Smooth muscle cell (in vitro differentiated cells): ENCODE measurements around the gene GLI3. TPM values are rescaled to one million over a fixed set of nuclear protein-coding genes. Genes with fewer than 3 reads are reported as not detected.

Experiments
- DNase-seq: peaks from one replicate; lab custom pipeline; 2025; ENCODE audit not compliant: unreplicated experiment; lab: John Stamatoyannopoulos, UW
- H2AFZ ChIP-seq: fragments of 200-600 bp; sonication (generic); 2 replicates; pipeline ENCODE4 v1.6.0; 2016; ENCODE audit warnings: antibody characterized with exemption, low read depth, mild to moderate bottlenecking
- H3F3A ChIP-seq: fragments of 200-600 bp; sonication (generic); 2 replicates; pipeline ENCODE4 v1.6.0; 2017; ENCODE audit warnings: antibody characterized with exemption, low read depth
- H3K27ac ChIP-seq: fragments of 200-600 bp; sonication (generic); 2 replicates; pipeline ENCODE4 v1.5.1; 2016; ENCODE audit warnings: low read depth, mild to moderate bottlenecking
- H3K27me3 ChIP-seq: fragments of 200-600 bp; sonication (generic); 2 replicates; pipeline ENCODE4 v1.6.1; 2016; ENCODE audit warnings: low read depth, mild to moderate bottlenecking
- H3K36me3 ChIP-seq: fragments of 200-600 bp; sonication (generic); 2 replicates; pipeline ENCODE4 v1.5.1; 2016; ENCODE audit warnings: low read depth
- H3K4me1 ChIP-seq: fragments of 200-600 bp; sonication (generic); 2 replicates; pipeline ENCODE4 v1.5.1; 2016; ENCODE audit warnings: low read depth
- H3K4me2 ChIP-seq: fragments of 200-600 bp; sonication (generic); 2 replicates; pipeline ENCODE4 v1.6.0; 2016; ENCODE audit warnings: mild to moderate bottlenecking
- H3K4me3 ChIP-seq: fragments of 200-600 bp; sonication (generic); 2 replicates; pipeline ENCODE4 v1.5.1; 2016; ENCODE audit warnings: mild to moderate bottlenecking
- H3K79me2 ChIP-seq: fragments of 200-600 bp; sonication (generic); 2 replicates; pipeline ENCODE4 v1.6.0; 2016; ENCODE audit warnings: low read depth, mild to moderate bottlenecking
- H3K9ac ChIP-seq: fragments of 200-600 bp; sonication (generic); 2 replicates; pipeline ENCODE4 v1.6.0; 2016; ENCODE audit warnings: low read depth
- H3K9me3 ChIP-seq: fragments of 200-600 bp; sonication (generic); replicated peaks from 2 replicates; pipeline ENCODE4 v1.5.1; 2016; ENCODE audit warnings: low read depth
- H4K20me1 ChIP-seq: fragments of 200-600 bp; sonication (generic); 2 replicates; pipeline ENCODE4 v1.6.0; 2016; ENCODE audit warnings: low read depth
- CTCF ChIP-seq: fragments of 200-600 bp; sonication (generic); IDR thresholded peaks from 2 replicates; pipeline ENCODE4 v1.5.1; 2017; ENCODE audit warnings: borderline replicate concordance, mild to moderate bottlenecking, antibody characterized with exemption; ENCODE audit not compliant: insufficient read depth, poor library complexity, severe bottlenecking
- WGBS: methylation state at CpG from one replicate; pipeline ENCODE4 v1.1.7; 2016; ENCODE audit warnings: low lambda C conversion rate; 5-methylcytosine and 5-hydroxymethylcytosine counted together
- polyA plus RNA-seq: library from polyadenylated mRNA; unstranded; fragments of >200 nt; fragmentation: Nextera tagmentation; extraction: Ambion mirVana; gene quantifications from 2 replicates; pipeline ENCODE4 v1.2.1, GENCODE V29; 2016
- total RNA-seq: library from RNA; depleted of rRNA; stranded (reverse); fragments of >200 nt; gene quantifications from 2 replicates; pipeline ENCODE4 v1.2.3, GENCODE V29; 2014

The GLI3 gene
- total and polyA plus RNA-seq, 2 experiments from 2014 or later: 31.1 to 70.4 TPM

GRCh38 chr7:42139751-42140150 lies 97.3 kb downstream of the GLI3 start:
- Histone ChIP-seq H3K4me3 (no peak overlapping the region), H3F3A (peaks cover 15% of the 10 kb centered on the region)
- 95% methylated on average over 4 of the region's 4 CpGs for WGBS

GRCh38 chr7:42138691-42139090 lies 98.3 kb downstream of the GLI3 start:
- Histone ChIP-seq H3K79me2 (peaks cover 81% of the 10 kb centered on the region), H3K4me3 (no peak overlapping the region), H2AFZ (no peak overlapping the region), H3K27me3 (no peaks in the 10 kb centered on the region), H3K27ac (no peak overlapping the region), H4K20me1 (peaks cover 100% of the 10 kb centered on the region), H3F3A (peaks cover 9% of the 10 kb centered on the region), H3K4me1 (peaks cover 32% of the 10 kb centered on the region), H3K9me3 (no peaks in the 10 kb centered on the region), H3K9ac (no peak overlapping the region), H3K36me3 (no peaks in the 10 kb centered on the region), H3K4me2 (no peak overlapping the region)
- TF ChIP-seq CTCF: no peak
- 85% methylated on average over 6 of the region's 6 CpGs for WGBS
- DNase-seq: no peak

More at GRCh38 chr7:42139751-42140150, 97.3 kb downstream of the GLI3 start:
- no peak for TF ChIP-seq CTCF
- peaks cover 100% of the 10 kb centered on the region for H4K20me1 ChIP-seq
- no peak for DNase-seq
- H3K9me3 ChIP-seq: no peaks in the 10 kb centered on the region
- H3K36me3 ChIP-seq: no peaks in the 10 kb centered on the region
- H3K4me2 ChIP-seq: no peak overlapping the region
- no peaks in the 10 kb centered on the region for H3K27me3 ChIP-seq
- no peak overlapping the region for H3K27ac ChIP-seq
- H3K9ac ChIP-seq: no peak overlapping the region
- H3K79me2 ChIP-seq: peaks cover 71% of the 10 kb centered on the region
- H3K4me1 ChIP-seq: peaks cover 39% of the 10 kb centered on the region
- H2AFZ ChIP-seq: no peak overlapping the region

- H2AFZ ChIP-seq: no peak overlapping the region
- no peak for DNase-seq
- H3K27me3 ChIP-seq: no peaks in the 10 kb centered on the region
- peaks cover 89% of the 10 kb centered on the region for H3K79me2 ChIP-seq
- 93% methylated on average over 4 of the region's 4 CpGs for WGBS
- H3K36me3 ChIP-seq: no peaks in the 10 kb centered on the region
- no peak overlapping the region for H3K9ac ChIP-seq
- H3K4me3 ChIP-seq: no peak overlapping the region
- no peaks in the 10 kb centered on the region for H3K9me3 ChIP-seq
- TF ChIP-seq CTCF: no peak
- peaks cover 28% of the 10 kb centered on the region for H3K4me1 ChIP-seq
- H3F3A ChIP-seq: peaks cover 4% of the 10 kb centered on the region
- peaks cover 100% of the 10 kb centered on the region for H4K20me1 ChIP-seq
- H3K27ac ChIP-seq: no peak overlapping the region
- H3K4me2 ChIP-seq: no peak overlapping the region
Observed at GRCh38 chr7:42137941-42138340, 99.1 kb downstream of the GLI3 start.

GRCh38 chr7:42137431-42137830 lies 99.6 kb downstream of the GLI3 start:
- Histone ChIP-seq H3K27ac (no peak overlapping the region), H3K79me2 (peaks cover 94% of the 10 kb centered on the region), H3K36me3 (no peaks in the 10 kb centered on the region), H3K4me3 (no peak overlapping the region), H3K4me2 (no peak overlapping the region), H3K9ac (no peak overlapping the region), H3F3A (peaks cover 3% of the 10 kb centered on the region), H4K20me1 (peaks cover 100% of the 10 kb centered on the region), H3K9me3 (no peaks in the 10 kb centered on the region), H3K4me1 (peaks cover 25% of the 10 kb centered on the region), H3K27me3 (no peaks in the 10 kb centered on the region), H2AFZ (no peak overlapping the region)
- WGBS: 91% methylated on average over 3 of the region's 3 CpGs
- no peak for DNase-seq
- no peak for TF ChIP-seq CTCF
